ENCODE measurements around the gene RNF148. TPM values are rescaled to one million over a fixed set of nuclear protein-coding genes. Genes with fewer than 3 reads are reported as not detected.

The RNF148 gene
- total and polyA plus RNA-seq, 2 donors from 2014 or later: 0.41 to 2.2 TPM

DNA sequence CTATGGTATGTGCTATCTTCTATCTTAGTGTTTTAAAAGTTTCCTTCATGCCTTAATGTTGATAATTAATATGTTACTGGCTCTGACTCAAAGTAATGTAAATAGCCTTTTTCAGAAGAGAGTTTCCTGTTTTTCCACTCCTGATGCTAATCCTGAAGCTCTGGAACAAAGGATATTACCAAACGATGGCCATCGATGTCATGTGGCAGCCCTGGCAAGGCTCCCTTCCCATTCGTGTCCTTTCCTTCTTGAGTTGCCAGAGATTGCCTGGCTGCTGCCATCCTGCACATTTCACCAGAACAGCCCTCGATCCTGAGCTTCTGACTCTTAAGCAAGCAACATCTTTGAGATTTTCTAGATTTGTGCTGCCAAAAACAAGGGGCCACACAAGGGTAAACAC lies 49.8 kb downstream of the RNF148 start:
- H3K27ac ChIP-seq (ENCODE audit: low read depth in 2 of 2, low read length in 2 of 2): no peak overlapping the region
- no peak overlapping the region for H3K9ac ChIP-seq (ENCODE audit: low read length in 3 of 3)
- FAIRE-seq: no peak
- H3K36me3 ChIP-seq (ENCODE audit: control insufficient read depth in 2 of 3, insufficient read depth in 3 of 3, low read length in 3 of 3): no peaks in the 10 kb centered on the region
- H3K27me3 ChIP-seq (ENCODE audit: control insufficient read depth, insufficient read depth, low read length): no peaks in the 10 kb centered on the region
- no peak for DNase-seq
- no peak overlapping the region for H3K4me3 ChIP-seq (ENCODE audit: low read length in 3 of 3)
- TF ChIP-seq, protein P1, sequence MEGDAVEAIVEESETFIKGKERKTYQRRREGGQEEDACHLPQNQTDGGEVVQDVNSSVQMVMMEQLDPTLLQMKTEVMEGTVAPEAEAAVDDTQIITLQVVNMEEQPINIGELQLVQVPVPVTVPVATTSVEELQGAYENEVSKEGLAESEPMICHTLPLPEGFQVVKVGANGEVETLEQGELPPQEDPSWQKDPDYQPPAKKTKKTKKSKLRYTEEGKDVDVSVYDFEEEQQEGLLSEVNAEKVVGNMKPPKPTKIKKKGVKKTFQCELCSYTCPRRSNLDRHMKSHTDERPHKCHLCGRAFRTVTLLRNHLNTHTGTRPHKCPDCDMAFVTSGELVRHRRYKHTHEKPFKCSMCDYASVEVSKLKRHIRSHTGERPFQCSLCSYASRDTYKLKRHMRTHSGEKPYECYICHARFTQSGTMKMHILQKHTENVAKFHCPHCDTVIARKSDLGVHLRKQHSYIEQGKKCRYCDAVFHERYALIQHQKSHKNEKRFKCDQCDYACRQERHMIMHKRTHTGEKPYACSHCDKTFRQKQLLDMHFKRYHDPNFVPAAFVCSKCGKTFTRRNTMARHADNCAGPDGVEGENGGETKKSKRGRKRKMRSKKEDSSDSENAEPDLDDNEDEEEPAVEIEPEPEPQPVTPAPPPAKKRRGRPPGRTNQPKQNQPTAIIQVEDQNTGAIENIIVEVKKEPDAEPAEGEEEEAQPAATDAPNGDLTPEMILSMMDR (IDR thresholded peaks at IDR 0.05; ENCODE audit: borderline replicate concordance, extremely low read depth, insufficient read depth): no peak
- intact Hi-C loops (cut with DNase I): no loop called here
- no peaks in the 10 kb centered on the region for H3K4me1 ChIP-seq (ENCODE audit: control insufficient read depth in 2 of 3, insufficient read depth in 2 of 3, low read depth in 1 of 3, low read length in 3 of 3)
- H3K9me3 ChIP-seq (ENCODE audit: control insufficient read depth in 2 of 3, insufficient read depth in 1 of 3, low read length in 3 of 3): no peaks in the 10 kb centered on the region

Other genes with a start within 250 kb of the RNF148 start
- 1.3 TPM for gene RNF133, start 3.8 kb downstream of the RNF148 start, total RNA-seq
- not detected for gene RNF133, start 3.8 kb downstream of the RNF148 start, polyA plus RNA-seq (ENCODE audit: insufficient read depth, low read depth, low replicate concordance)
- 33.0 TPM for gene CADPS2, start 183.5 kb upstream of the RNF148 start, total RNA-seq
- gene CADPS2, start 183.5 kb upstream of the RNF148 start, polyA plus RNA-seq (ENCODE audit: insufficient read depth, low read depth, low replicate concordance): 39.9 TPM